Transverse colon (tissue), 4 donors: ENCODE results near the gene APBB1. TPM values are rescaled to one million over a fixed set of nuclear protein-coding genes. Genes with fewer than 3 reads are reported as not detected.

Source experiments
- DNase-seq: peaks from one replicate; pipeline ENCODE4 v3.0.0-alpha.2; 2019
- H3K27ac ChIP-seq, 4 donors: fragments of 200-600 bp; sonication (generic); 2 replicates each; pipeline ENCODE4 v1.5.1; 2016 to 2018; ENCODE audit warnings: inconsistent platforms in 4 of 4
- H3K27me3 ChIP-seq: fragments of 200-600 bp; sonication (generic); 2 replicates; pipeline ENCODE4 v1.5.1; 2017; ENCODE audit warnings: inconsistent platforms
- H3K36me3 ChIP-seq, 4 donors: fragments of 200-600 bp; sonication (generic); 2 replicates each; pipeline ENCODE4 v1.5.1; 2017 to 2019; ENCODE audit warnings: inconsistent platforms in 4 of 4
- H3K4me1 ChIP-seq, 4 donors: fragments of 200-600 bp; sonication (generic); 2 replicates each; pipeline ENCODE4 v1.5.1; 2017 to 2020; ENCODE audit warnings: inconsistent platforms in 4 of 4
- H3K4me3 ChIP-seq, 4 donors: fragments of 200-600 bp; sonication (generic); 1 replicate in 1 of 4; 2 replicates in 3 of 4; pipeline versions ENCODE4 v1.5.1 to v1.6.1; 2017 to 2019; ENCODE audit warnings: inconsistent platforms in 4 of 4
- H3K9me3 ChIP-seq, 2 donors: fragments of 200-600 bp; sonication (generic); 2 replicates each; pipeline ENCODE4 v1.5.1; 2017 to 2019; ENCODE audit warnings: inconsistent platforms in 2 of 2
- EP300 ChIP-seq: sonication (generic); formaldehyde crosslinking; IDR thresholded peaks from one replicate; pipeline ENCODE4 v1.6.1; 2017; ENCODE audit warnings: antibody characterized with exemption, low read depth
- POLR2A ChIP-seq: fragments of 450-650 bp; IDR thresholded peaks from one replicate; pipeline ENCODE4 v1.6.1; 2016; ENCODE audit warnings: antibody characterized with exemption, mild to moderate bottlenecking, moderate library complexity
- POLR2AphosphoS5 ChIP-seq, 3 donors: sonication (generic); formaldehyde crosslinking; IDR thresholded peaks; one replicate each; pipeline ENCODE4 v1.6.1; 2016; ENCODE audit warnings: antibody characterized with exemption in 3 of 3
- WGBS, 2 donors: methylation state at CpG; one replicate each; pipeline ENCODE4 v1.1.5; 2018; ENCODE audit warnings: low coverage in 1 of 2; 5-methylcytosine and 5-hydroxymethylcytosine counted together
- in situ Hi-C, 4 donors: fragments of 200-750 bp; cut with MboI; loops; one replicate each; pipeline versions ENCODE4 v1.15.0 to v1.15.1; 2017; ENCODE audit warnings: low sequenced_read_pairs in 3 of 4, low pct_ligation_motif_present in 1 of 4, low pct_unique_long_range_greater_than_20kb in 1 of 4
- intact Hi-C: fragments of 100-400 bp; cut with DNase I; formaldehyde crosslinking; loops from one replicate; pipeline ENCODE4 v1.15.1; 2023; ENCODE audit warnings: low total_unique reads
- total RNA-seq, 4 donors: library from RNA; depleted of rRNA; stranded (reverse); fragments of >200 nt; gene quantifications; one replicate each; pipeline ENCODE4 v1.1.0, GENCODE V29; 2016
- TF ChIP-seq, protein P1 (sequence below), 5 experiments: fragments of 200-600 bp in 3 of 5; fragments of 450-650 bp in 2 of 5; sonication (generic) in 3 of 5; IDR thresholded peaks; 1 replicate in 2 of 5; 2 replicates in 3 of 5; pipeline ENCODE4 v1.5.1; 2016 to 2017; ENCODE audit warnings: antibody characterized with exemption in 5 of 5, inconsistent platforms in 3 of 5, mild to moderate bottlenecking in 2 of 5, moderate library complexity in 1 of 5

Gene APBB1
- total RNA-seq: 10 to 100 TPM in 3 of 4 donors, 1 to 10 TPM in 1; 9.0 to 18.3 (median 12.0) TPM

DNA sequence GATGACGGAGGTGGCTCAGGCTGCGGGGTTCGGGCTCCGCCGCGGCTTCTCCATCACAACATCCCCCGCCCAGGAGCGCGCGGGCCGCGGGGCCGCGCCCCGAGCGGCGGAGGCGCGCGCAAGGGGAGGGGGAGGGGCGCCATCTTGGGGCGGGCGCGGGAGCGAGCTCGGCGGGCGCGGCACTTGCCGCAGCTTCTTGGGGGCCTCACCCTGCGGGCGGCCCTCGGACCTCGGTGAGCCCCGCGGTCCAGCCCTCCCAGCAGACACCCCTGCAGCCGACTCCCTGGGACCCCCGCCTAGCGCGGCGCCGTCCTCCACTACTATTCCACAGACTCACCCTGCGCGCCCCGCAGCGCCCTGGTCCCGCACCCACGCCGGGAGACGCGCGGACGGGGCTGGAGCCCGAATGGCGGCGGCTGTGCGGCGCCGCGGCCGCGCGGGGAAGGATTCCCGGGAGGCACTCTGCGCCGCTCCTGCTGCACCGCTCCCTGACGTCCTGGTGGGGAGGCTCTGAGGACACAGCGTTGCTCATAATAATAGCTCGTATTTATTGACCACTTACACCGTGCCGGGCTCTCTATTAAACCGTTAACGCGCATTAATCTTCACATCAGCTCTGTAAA, at the start of gene APBB1:
Gene APBB1, minus strand, starts transcription at position 86 of the 623 bp plus-strand sequence. CDS start 7,747 bp downstream, outside the sequence.
- WGBS, 2 donors: 0% methylated on average over 3 to 48 of the region's 75 CpGs
- H3K27me3 ChIP-seq: peaks cover 2% of the 10 kb centered on the region
- TF ChIP-seq POLR2A (peak; percentile 33), POLR2AphosphoS5 (IDR thresholded peaks at IDR 0.05) (peak in 1 of 3 donors; percentile 33), EP300 (no peak)
- TF ChIP-seq, protein P1, sequence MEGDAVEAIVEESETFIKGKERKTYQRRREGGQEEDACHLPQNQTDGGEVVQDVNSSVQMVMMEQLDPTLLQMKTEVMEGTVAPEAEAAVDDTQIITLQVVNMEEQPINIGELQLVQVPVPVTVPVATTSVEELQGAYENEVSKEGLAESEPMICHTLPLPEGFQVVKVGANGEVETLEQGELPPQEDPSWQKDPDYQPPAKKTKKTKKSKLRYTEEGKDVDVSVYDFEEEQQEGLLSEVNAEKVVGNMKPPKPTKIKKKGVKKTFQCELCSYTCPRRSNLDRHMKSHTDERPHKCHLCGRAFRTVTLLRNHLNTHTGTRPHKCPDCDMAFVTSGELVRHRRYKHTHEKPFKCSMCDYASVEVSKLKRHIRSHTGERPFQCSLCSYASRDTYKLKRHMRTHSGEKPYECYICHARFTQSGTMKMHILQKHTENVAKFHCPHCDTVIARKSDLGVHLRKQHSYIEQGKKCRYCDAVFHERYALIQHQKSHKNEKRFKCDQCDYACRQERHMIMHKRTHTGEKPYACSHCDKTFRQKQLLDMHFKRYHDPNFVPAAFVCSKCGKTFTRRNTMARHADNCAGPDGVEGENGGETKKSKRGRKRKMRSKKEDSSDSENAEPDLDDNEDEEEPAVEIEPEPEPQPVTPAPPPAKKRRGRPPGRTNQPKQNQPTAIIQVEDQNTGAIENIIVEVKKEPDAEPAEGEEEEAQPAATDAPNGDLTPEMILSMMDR (IDR thresholded peaks at IDR 0.05): peak in 3 of 5 experiments; percentile 17 to 32 (median 21)
- intact Hi-C loops: no loop called here
- DNase-seq: peak; percentile 73
- H3K36me3 ChIP-seq: no peaks in the 10 kb centered on the region
- H3K27ac ChIP-seq: peak within 1 kb of the TSS; percentile 85 to 94 (median 88)
- H3K4me1 ChIP-seq: peaks cover 5 to 23% (median 11%) of the 10 kb centered on the region in 4 donors
- in situ Hi-C loops: no loop called here
- peak within 1 kb of the TSS; percentile 86 to 94 (median 91) for H3K4me3 ChIP-seq
- no peaks in the 10 kb centered on the region for H3K9me3 ChIP-seq

DNA sequence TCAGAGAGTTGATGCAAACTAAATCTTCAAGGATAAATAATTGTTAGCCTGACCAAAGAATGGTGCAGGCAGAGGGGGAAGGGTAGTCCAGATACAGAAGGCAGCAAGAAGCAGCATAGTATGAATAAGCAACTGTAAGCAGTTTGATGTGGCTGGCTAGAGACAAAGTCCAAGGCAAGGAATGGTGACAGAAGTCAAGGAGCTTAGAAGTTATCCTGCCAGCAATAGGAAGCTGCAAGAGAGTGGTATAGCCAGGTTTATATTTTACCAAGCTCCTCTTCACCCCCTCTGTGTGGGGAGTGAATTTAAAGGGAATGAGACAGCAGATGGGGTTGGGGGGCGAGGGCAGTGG, 40.2 kb upstream of the APBB1 start:
- Histone ChIP-seq H3K36me3 (peaks cover 0 to 27% (median 11%) of the 10 kb centered on the region in 4 donors), H3K27ac (no peak overlapping the region), H3K4me3 (no peak overlapping the region), H3K4me1 (no peaks in the 10 kb centered on the region), H3K27me3 (no peaks in the 10 kb centered on the region), H3K9me3 (no peaks in the 10 kb centered on the region)
- WGBS, 2 donors: 79% methylated on average over 1 of the region's 1 CpG; no CpG with 5 or more reads in 1 of the 2 donors
- DNase-seq: no peak
- intact Hi-C loops: no loop called here
- TF ChIP-seq POLR2A (no peak), EP300 (no peak), POLR2AphosphoS5 (IDR thresholded peaks at IDR 0.05) (no peak)
- TF ChIP-seq, protein P1 (IDR thresholded peaks at IDR 0.05): no peak
- in situ Hi-C loops: no loop called here

DNA sequence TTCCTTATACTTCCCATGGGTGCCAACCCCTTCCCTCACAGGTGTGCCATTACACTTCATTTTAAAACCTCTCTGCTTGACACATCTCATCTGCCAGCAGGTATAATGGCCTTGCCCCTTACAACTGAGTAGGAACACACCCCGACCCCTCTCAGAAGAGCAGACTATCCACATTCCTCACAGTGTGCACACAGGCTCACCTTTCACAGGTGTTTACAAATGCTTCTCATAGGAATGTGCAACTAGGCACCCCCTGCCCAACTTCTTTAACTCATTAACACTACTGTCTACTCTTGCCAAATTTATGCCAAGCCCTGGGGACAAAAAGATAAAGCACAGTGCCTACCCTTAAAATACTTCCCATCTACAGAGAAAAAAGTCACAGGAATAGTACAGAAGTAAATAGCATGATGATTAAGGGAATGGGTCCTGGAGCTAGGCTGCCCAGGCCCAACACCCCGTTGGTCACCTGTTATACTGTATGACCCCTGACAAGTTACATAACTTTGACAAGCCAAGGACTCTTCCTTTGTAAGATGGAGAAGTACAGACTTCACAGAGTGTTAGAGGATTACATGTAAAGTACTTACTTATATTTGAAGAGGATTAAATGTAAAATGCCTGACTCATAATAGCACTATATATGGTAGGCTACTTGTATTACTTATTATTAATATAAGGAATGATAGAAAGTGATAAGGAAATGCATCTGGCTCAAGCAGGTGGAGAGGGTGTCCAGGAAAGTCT, 39.6 kb upstream of the APBB1 start:
- 83 to 100% methylated on average over 1 to 2 of the region's 2 CpGs for WGBS, 2 donors
- DNase-seq: no peak
- in situ Hi-C loops: no loop called here
- Histone ChIP-seq H3K27me3 (no peaks in the 10 kb centered on the region), H3K4me1 (no peaks in the 10 kb centered on the region), H3K36me3 (peaks cover 0 to 21% (median 9%) of the 10 kb centered on the region in 4 donors), H3K4me3 (no peak overlapping the region), H3K9me3 (no peaks in the 10 kb centered on the region), H3K27ac (no peak overlapping the region)
- intact Hi-C loops: no loop called here
- no peak for TF ChIP-seq EP300
- TF ChIP-seq, protein P1 (IDR thresholded peaks at IDR 0.05): no peak
- TF ChIP-seq POLR2AphosphoS5 (IDR thresholded peaks at IDR 0.05): no peak
- TF ChIP-seq POLR2A: no peak

DNA sequence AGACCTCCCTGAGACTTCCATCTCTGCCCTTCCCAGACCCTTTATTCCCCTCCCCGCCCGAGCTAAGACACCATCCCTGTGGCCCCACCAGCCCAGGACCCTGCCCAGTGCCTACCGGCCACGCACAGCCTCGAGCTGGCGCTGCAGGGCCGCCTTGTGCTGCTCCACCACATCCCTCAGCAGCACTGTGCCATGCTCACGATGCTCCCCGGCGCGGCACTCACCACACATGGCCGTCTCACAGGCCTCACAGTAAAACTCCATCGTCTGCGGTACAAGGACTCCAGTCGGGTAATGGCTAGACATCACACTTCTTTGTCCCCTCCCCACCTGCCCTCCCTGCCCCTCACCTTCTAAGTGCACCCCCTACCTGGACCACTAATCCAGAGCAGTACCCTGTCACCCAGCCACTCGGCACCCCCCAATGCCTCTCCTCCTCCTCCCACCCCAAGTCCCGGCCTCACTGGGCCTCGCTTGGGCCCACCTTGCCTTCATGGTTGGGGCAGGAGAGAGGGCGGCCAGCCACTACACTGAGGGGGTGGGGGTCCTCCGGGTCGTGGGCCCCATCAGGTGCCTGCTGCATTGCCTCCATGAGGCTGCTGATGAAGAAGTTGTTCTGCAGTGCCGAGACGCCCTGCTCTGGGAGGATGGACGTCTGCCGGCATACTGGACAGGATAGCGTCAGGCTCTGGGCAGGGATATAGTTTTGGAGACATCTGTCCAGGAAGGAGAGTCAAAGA, 38.9 kb upstream of the APBB1 start:
- in situ Hi-C loops: no loop called here
- no peak overlapping the region for H3K27ac ChIP-seq
- WGBS, 2 donors: 94% methylated on average over 26 of the region's 26 CpGs; no CpG with 5 or more reads in 1 of the 2 donors

More for the DNA sequence above, 38.9 kb upstream of the APBB1 start:
- Histone ChIP-seq H3K4me3 (no peak overlapping the region), H3K27me3 (no peaks in the 10 kb centered on the region), H3K36me3 (peaks cover 0 to 21% (median 7%) of the 10 kb centered on the region in 4 donors), H3K9me3 (no peaks in the 10 kb centered on the region), H3K4me1 (no peaks in the 10 kb centered on the region)
- DNase-seq: no peak
- TF ChIP-seq POLR2A (no peak), POLR2AphosphoS5 (IDR thresholded peaks at IDR 0.05) (no peak), EP300 (no peak)
- TF ChIP-seq, protein P1 (IDR thresholded peaks at IDR 0.05): no peak
- intact Hi-C loops: no loop called here
